Measurements from ENCODE around the gene KCTD10.

Gene KCTD10

DNA sequence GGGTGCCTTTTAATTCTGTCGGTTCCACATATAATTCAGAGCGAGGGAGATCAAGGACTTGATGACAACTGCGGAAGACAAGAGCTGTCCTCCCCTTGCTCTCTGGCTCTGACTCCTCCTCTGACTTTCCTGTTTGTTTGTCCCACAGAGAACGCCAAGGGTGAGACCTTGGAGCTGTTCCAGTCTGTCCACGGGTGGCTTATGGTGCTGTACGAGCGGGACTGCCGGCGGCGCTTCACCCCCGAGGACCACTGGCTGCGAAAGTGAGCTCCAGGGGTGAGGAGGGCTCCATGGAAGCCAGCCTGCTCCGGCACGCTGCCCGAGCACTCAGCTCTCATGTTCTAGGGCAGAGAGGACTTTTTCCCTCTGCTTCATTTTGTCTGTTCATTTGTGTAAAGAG, 33.1 kb upstream of the KCTD10 start:
- in situ Hi-C loops (cut with HindIII; ENCODE audit: low pct_unique_long_range_greater_than_20kb, low sequenced_read_pairs) = no loop called here
- no peak for DNase-seq (ENCODE audit: low read depth in 1 of 2, low spot score in 1 of 2)
- TF ChIP-seq JUND (IDR thresholded peaks at IDR 0.05; ENCODE audit: low read depth) = no peak

DNA sequence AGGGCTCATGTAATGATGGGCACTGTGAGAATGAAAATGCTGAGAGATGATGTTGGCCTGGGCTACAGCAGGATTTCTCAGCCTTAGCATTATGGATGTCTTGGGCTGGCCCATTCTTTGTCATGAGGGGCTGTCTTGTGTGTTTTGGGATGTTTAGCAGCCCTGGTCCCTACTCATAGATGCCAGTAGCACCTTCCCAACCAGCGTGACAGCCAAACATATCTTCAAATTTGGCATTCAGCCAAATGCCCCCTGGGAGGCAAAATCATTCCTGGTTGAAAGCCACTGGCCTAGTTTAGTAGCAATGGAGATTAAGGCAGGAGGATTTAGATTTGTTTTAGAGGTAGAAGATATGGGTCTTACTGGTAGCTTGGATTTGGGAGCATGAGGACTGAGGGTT, 27.0 kb upstream of the KCTD10 start:
- TF ChIP-seq JUND (IDR thresholded peaks at IDR 0.05; ENCODE audit: low read depth) = no peak
- DNase-seq (ENCODE audit: low read depth in 1 of 2, low spot score in 1 of 2) = peak in 1 of 2 experiments; percentile 7
- in situ Hi-C loops (cut with HindIII; ENCODE audit: low pct_unique_long_range_greater_than_20kb, low sequenced_read_pairs) = no loop called here

DNA sequence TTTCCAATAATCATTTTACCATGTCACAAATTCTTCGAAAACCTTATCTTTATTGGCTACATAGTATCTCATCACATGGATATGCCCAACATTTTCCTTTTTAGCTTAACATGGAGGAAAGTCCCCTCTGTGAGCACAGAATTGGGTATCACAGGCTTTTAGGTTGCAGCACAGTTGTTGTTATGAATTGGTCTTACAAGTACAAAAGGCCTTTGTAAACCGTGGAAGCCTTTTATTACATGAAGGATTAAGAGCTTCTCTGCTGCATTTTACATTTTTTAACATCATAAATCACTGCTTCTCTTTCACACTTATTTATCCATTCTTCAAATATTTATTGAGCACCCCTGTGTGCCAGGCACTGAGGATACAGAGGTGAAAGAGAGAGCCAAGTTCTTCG, 26.5 kb upstream of the KCTD10 start:
- no peak for DNase-seq (ENCODE audit: low read depth in 1 of 2, low spot score in 1 of 2)
- no peak for TF ChIP-seq JUND (IDR thresholded peaks at IDR 0.05; ENCODE audit: low read depth)
- in situ Hi-C loops (cut with HindIII; ENCODE audit: low pct_unique_long_range_greater_than_20kb, low sequenced_read_pairs) = no loop called here

DNA sequence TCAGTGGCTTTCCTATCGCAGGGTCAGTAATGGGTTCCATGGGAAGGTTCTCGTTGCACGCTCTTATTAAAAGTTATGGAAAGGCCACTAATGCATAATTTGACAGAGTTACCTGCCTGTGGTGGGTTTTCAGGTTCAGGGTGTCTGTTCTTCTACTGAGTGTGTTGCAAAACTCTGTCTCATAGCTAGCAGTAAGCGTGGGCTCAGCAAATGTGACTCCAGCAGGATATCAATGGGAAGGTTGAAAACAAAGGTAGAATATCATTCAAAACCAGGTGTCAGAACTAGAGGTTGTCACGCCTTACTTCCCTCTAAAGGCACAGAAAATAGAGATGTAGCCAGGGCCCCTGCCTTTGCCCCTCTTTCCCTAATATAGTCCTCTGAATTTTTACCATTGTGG, 25.2 kb upstream of the KCTD10 start:
- no peak for TF ChIP-seq JUND (IDR thresholded peaks at IDR 0.05; ENCODE audit: low read depth)
- in situ Hi-C loops (cut with HindIII; ENCODE audit: low pct_unique_long_range_greater_than_20kb, low sequenced_read_pairs) = no loop called here

DNA sequence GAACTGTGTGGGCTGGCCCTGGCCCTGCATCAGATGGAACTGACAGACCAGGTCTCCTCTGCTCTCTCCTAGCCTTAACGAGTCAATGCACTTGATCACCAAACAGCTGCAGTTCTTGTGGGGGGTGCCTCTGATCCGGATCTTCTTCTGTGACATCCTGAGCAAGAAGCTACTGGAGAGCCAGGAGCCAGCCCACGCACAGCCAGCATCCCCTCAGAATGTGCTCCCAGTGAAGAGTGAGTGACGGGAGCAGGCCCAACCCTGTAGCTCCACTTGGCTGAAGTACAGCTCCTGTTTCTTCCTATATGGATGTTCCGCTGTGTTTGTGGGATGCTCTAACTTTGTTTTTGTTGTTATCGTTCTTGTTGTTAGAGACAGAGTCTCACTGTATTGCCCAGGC, 24.2 kb upstream of the KCTD10 start:
- DNase-seq (ENCODE audit: low read depth in 1 of 2, low spot score in 1 of 2) = no peak
- in situ Hi-C loops (cut with HindIII; ENCODE audit: low pct_unique_long_range_greater_than_20kb, low sequenced_read_pairs) = no loop called here
- no peak for TF ChIP-seq JUND (IDR thresholded peaks at IDR 0.05; ENCODE audit: low read depth)

More for the DNA sequence above, 25.2 kb upstream of the KCTD10 start:
- DNase-seq (ENCODE audit: low read depth in 1 of 2, low spot score in 1 of 2) = no peak

DNA sequence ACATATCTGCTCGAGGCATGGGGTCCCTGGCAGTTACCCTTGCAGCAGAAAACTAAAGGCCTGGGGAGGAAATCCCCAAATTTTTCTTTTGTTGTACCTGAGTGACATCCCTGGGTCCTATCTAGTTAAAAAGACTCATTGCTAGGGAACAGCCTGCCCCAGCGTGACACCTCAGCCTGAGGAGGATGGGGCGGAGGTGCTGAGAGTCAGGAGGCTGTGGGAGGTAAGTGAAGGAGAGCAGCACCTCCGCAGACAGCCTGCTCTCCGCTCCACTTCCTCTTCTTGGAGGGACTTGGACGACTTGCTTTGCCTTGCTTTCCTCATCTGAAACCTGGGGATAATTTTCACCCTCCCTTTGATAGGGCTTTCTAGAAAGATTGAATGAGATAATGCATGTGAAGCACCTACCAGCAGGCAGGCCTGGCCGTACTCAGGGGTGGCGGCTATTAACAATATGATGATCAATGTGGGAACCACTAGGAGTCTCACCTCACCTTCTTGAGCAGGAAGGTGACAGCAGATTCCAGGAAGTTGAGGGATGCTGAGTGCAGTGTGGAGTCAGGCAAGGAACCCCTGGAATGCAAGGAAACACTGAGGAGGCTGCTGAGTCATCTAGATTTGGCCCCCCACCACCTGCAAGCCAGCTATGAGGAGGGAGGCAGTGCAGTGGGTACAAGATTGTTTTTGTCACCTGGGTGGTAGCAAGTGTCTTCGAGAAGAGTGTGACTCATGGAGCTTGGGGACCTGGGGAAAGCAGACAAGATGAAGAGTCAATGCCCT, 23.5 kb upstream of the KCTD10 start:
- in situ Hi-C loops (cut with HindIII; ENCODE audit: low pct_unique_long_range_greater_than_20kb, low sequenced_read_pairs) = no loop called here
- DNase-seq (ENCODE audit: low read depth in 1 of 2, low spot score in 1 of 2) = no peak
- no peak for TF ChIP-seq JUND (IDR thresholded peaks at IDR 0.05; ENCODE audit: low read depth)

DNA sequence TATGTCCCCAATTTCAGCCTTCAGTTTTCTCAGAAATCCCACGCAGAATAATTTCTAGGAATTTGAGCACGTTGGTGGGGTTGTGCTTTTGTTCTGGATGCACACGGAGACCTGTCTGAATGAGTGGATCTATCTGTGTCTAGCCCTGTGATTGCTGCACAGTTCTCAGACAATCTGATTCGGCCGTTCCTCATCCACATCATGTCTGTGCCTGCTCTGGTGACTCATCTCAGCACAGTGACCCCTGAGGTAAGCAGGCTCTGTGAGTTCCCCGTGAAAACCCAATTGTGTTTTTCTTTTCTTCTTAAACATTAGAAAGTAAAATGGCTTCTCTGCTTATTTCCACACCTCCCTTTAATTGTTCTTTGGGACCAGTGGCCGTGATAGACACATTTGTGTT, 20.6 kb upstream of the KCTD10 start:
- no peak for DNase-seq (ENCODE audit: low read depth in 1 of 2, low spot score in 1 of 2)
- in situ Hi-C loops (cut with HindIII; ENCODE audit: low pct_unique_long_range_greater_than_20kb, low sequenced_read_pairs) = no loop called here
- no peak for TF ChIP-seq JUND (IDR thresholded peaks at IDR 0.05; ENCODE audit: low read depth)

DNA sequence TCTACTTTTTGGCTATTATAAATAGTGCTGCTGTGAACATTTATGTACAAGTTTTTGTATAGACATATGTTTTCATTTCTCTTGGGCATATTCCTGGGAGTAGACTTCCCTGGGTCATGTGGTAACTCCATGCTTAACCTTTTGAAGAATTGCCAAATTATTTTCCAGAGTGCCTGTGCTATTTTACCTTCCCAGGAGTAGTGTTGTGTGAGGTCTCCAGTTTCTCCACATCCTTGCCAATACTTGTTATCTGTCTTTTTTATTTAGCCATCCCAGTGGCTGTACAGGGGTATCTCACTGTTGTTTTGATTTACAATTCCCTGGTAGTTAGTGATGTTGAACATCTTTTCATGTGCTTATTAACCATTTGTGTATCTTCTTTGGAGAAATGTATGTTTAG, 19.2 kb upstream of the KCTD10 start:
- in situ Hi-C loops (cut with HindIII; ENCODE audit: low pct_unique_long_range_greater_than_20kb, low sequenced_read_pairs) = no loop called here
- DNase-seq (ENCODE audit: low read depth in 1 of 2, low spot score in 1 of 2) = no peak

DNA sequence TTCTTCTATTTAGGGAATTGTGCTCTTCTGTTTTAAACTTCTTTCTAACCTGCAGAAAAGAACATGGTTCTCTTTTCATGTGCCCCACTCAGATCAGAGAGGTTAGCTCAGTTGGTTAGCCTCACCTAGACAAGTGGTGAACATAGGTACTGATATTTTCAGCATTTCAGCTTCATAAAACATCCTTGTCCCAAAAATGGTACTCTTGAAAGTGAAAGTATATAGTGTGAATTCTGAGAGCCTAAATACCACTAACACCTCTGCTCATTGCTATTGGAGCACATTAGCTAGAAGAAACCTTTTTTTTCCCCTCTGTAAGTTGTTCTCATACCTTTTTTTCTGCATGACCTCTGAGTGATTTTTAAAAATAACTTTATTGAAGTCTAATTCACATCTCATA, 17.9 kb upstream of the KCTD10 start:
- TF ChIP-seq JUND (IDR thresholded peaks at IDR 0.05; ENCODE audit: low read depth) = no peak
- in situ Hi-C loops (cut with HindIII; ENCODE audit: low pct_unique_long_range_greater_than_20kb, low sequenced_read_pairs) = no loop called here
- no peak for DNase-seq (ENCODE audit: low read depth in 1 of 2, low spot score in 1 of 2)

More for the DNA sequence above, 19.2 kb upstream of the KCTD10 start:
- TF ChIP-seq JUND (IDR thresholded peaks at IDR 0.05; ENCODE audit: low read depth) = no peak

DNA sequence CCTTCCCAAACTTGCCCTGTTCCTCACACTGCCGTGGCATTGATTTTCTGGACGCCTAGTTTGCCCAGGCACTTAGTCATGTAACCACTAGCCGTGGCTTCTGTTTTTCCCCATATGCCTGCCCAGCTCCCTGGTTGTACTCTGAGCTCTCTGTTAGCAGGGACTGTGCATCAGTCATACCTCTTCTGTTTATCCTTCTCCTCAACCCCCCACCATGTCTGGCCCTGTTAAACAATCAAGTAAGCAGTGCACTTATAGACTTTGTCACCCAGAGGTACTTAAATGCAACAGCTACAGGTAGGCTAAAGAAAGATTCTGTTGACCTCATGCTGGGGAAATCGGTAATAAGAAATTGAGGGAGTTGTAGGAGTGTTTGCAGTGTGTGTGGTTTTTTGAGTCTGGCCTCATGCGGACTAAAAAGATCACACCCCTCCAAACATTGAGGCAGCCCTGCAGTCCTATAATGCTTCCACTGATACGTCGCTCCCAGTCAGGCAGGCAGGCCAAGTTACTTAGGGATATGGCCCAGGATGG, 17.3 kb upstream of the KCTD10 start:
- no peak for TF ChIP-seq JUND (IDR thresholded peaks at IDR 0.05; ENCODE audit: low read depth)
- in situ Hi-C loops (cut with HindIII; ENCODE audit: low pct_unique_long_range_greater_than_20kb, low sequenced_read_pairs) = no loop called here

DNA sequence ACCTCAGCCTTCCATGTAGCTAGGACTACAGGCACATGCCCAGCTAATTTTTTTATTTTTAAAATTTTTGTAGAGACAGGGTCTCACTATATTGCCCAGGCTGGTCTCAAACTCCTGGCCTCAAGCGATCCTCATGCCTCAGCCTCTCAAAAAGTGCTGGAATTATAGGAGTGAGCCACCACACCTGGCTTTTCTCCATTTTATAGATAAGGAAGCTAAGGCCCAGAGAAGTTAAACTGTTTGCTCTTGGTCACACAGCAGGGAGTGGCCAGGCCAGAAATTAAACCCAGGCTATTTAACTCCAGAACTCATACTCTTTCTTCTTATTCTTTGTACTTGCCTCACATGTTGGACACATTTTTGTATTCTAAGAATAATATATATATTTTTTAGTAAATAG, 16.8 kb upstream of the KCTD10 start:
- no peak for DNase-seq (ENCODE audit: low read depth in 1 of 2, low spot score in 1 of 2)
- no peak for TF ChIP-seq JUND (IDR thresholded peaks at IDR 0.05; ENCODE audit: low read depth)
- in situ Hi-C loops (cut with HindIII; ENCODE audit: low pct_unique_long_range_greater_than_20kb, low sequenced_read_pairs) = no loop called here

More for the DNA sequence above, 17.3 kb upstream of the KCTD10 start:
- no peak for DNase-seq (ENCODE audit: low read depth in 1 of 2, low spot score in 1 of 2)

DNA sequence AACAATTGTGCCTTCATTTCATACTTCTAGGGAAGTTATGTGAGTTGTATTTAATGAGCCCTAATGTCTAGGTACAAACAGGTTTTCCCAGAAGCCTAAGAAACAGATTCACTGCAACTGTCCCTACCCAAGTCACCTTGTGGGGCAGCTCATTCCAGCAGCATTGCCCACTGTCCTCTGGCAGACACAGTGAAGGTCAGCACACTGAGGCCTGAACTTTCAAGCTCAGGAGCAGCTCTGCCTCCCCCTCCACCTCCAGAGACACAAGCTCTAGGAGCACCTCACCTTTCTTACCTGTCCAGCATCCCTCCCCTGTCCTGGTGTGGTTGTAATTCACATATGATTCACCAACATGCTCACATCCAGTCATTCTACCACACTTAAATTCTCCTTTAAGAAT, 16.0 kb upstream of the KCTD10 start:
- DNase-seq (ENCODE audit: low read depth in 1 of 2, low spot score in 1 of 2) = no peak
- in situ Hi-C loops (cut with HindIII; ENCODE audit: low pct_unique_long_range_greater_than_20kb, low sequenced_read_pairs) = no loop called here
- no peak for TF ChIP-seq JUND (IDR thresholded peaks at IDR 0.05; ENCODE audit: low read depth)

DNA sequence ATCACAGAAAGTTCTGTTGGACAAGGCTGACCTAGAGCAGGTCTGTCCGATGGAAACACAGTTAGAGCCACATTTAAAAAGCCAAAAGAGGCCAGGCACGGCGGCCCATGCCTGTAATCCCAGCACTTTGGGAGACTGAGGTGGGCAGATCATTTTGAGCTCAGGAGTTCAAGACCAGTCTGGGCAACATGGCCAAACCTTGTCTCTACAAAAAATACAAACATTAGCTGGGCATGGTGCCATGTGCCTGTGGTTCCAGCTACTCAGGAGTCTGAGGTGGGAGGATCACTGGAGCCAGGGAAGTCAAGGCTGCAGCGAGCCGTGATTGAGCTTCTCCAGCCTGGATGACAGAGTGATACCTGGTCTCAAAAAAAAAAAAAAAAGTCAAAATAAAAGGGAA, 15.3 kb upstream of the KCTD10 start:
- in situ Hi-C loops (cut with HindIII; ENCODE audit: low pct_unique_long_range_greater_than_20kb, low sequenced_read_pairs) = no loop called here
- TF ChIP-seq JUND (IDR thresholded peaks at IDR 0.05; ENCODE audit: low read depth) = no peak
- DNase-seq (ENCODE audit: low read depth in 1 of 2, low spot score in 1 of 2) = no peak

DNA sequence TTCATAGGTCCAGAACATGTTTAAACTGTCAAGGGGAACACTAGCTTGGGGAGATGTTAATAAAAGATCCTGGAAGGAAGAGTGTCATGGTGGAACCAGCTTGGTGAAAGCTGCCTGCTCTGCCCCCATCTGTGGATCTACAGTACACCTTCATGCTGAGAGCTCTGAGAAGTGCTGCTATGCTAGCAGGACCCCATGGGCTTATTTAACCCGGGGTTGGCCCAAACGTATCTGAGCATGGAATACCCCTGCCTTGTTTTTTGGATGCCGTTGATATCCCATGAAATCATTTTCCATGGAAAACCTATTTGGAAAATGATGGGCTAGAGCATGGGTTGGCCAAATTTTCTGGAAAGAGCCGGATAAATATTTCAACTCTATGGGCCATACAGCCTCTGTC, 14.6 kb upstream of the KCTD10 start:
- no peak for DNase-seq (ENCODE audit: low read depth in 1 of 2, low spot score in 1 of 2)
- TF ChIP-seq JUND (IDR thresholded peaks at IDR 0.05; ENCODE audit: low read depth) = no peak
- in situ Hi-C loops (cut with HindIII; ENCODE audit: low pct_unique_long_range_greater_than_20kb, low sequenced_read_pairs) = no loop called here
